HepG2 (cell line): Measurements from ENCODE around the gene CMTM3. TPM values are rescaled to one million over a fixed set of nuclear protein-coding genes. Genes with fewer than 3 reads are reported as not detected.

Experiments used
- AGO1 ChIP-seq: fragments of 200-400 bp; formaldehyde crosslinking; IDR thresholded peaks from 2 replicates; pipeline ENCODE4 v1.6.1; 2017; ENCODE audit warnings: mild to moderate bottlenecking, low read depth, low read length, moderate library complexity; ENCODE audit not compliant: poor library complexity, severe bottlenecking
- CEBPB ChIP-seq: IDR thresholded peaks from 2 replicates; pipeline ENCODE4 v1.6.1; 2011; ENCODE audit warnings: low read depth, low read length, improper control_type of control experiment, borderline replicate concordance
- DZIP1 ChIP-seq: sonication (generic); formaldehyde crosslinking; IDR thresholded peaks from 2 replicates; pipeline ENCODE4 v1.5.0; 2020; ENCODE audit warnings: mild to moderate bottlenecking, missing genetic modification reagents
- GFI1 ChIP-seq: sonication (generic); formaldehyde crosslinking; IDR thresholded peaks from 2 replicates; pipeline ENCODE4 v1.5.0; 2020; ENCODE audit warnings: missing genetic modification reagents, mild to moderate bottlenecking, borderline replicate concordance
- IKZF1 ChIP-seq: fragments of 450-650 bp; IDR thresholded peaks from 2 replicates; pipeline ENCODE4 v1.7.1; 2016
- IKZF5 ChIP-seq: IDR thresholded peaks from 2 replicates; pipeline ENCODE4 v1.6.1; 2018; ENCODE audit warnings: missing genetic modification reagents, mild to moderate bottlenecking, missing compliant biosample characterization
- NFRKB ChIP-seq: fragments of 450-650 bp; IDR thresholded peaks from 2 replicates; pipeline ENCODE4 v1.6.1; 2017
- PHF20 ChIP-seq: sonication (generic); formaldehyde crosslinking; IDR thresholded peaks from 2 replicates; pipeline ENCODE4 v1.5.0; 2020; ENCODE audit warnings: mild to moderate bottlenecking, missing genetic modification reagents
- RXRB ChIP-seq: IDR thresholded peaks from 2 replicates; pipeline ENCODE4 v1.6.1; 2016; ENCODE audit warnings: borderline replicate concordance, missing genetic modification reagents, missing compliant biosample characterization
- ZFAT ChIP-seq: sonication (generic); formaldehyde crosslinking; conservative IDR thresholded peaks from 2 replicates; pipeline ENCODE4 v1.8.1; 2023; ENCODE audit warnings: missing genetic modification reagents, inconsistent platforms
- ZNF225 ChIP-seq: sonication (generic); formaldehyde crosslinking; IDR thresholded peaks from 2 replicates; pipeline ENCODE4 v1.4.0; 2020; ENCODE audit warnings: mild to moderate bottlenecking, missing genetic modification reagents
- ZNF75D ChIP-seq: sonication (generic); formaldehyde crosslinking; IDR thresholded peaks from 2 replicates; pipeline ENCODE4 v1.8.1; 2023; ENCODE audit warnings: missing genetic modification reagents, mild to moderate bottlenecking, borderline replicate concordance
- ZNF761 ChIP-seq: sonication (generic); formaldehyde crosslinking; conservative IDR thresholded peaks from 2 replicates; pipeline ENCODE4 v1.4.0; 2020; ENCODE audit warnings: mild to moderate bottlenecking, missing genetic modification reagents
- ZNF772 ChIP-seq: sonication (generic); formaldehyde crosslinking; IDR thresholded peaks from 2 replicates; pipeline ENCODE4 v1.5.0; 2020; ENCODE audit warnings: mild to moderate bottlenecking, missing genetic modification reagents
- polyA plus RNA-seq, 8 experiments: library from polyadenylated mRNA; depleted of rRNA in 3 of 8; stranded (reverse) in 7 of 8; unstranded in 1 of 8; fragments of >200 nt; fragmentation: Illumina TruSeq in 4 of 8; extraction: Trizol in 4 of 8; gene quantifications; 2 replicates each; pipeline versions ENCODE4 v1.2.1 to v1.2.3, GENCODE V29; 2011 to 2016; ENCODE audit warnings: low read depth in 4 of 8, missing spikeins in 1 of 8, mixed read lengths in 1 of 8; ENCODE audit not compliant: insufficient read depth in 1 of 8
- total RNA-seq, 5 experiments: library from RNA; depleted of rRNA; stranded (reverse); fragments of >200 nt; fragmentation: Illumina TruSeq; extraction: Trizol; gene quantifications; 2 replicates each; pipeline ENCODE4 v1.2.3, GENCODE V29; 2016; ENCODE audit warnings: low read depth in 1 of 5
- TF ChIP-seq, protein P1 (sequence below), 2 experiments: IDR thresholded peaks; 2 replicates each; pipeline ENCODE4 v1.6.1; 2011 to 2012; ENCODE audit warnings: low read length in 2 of 2, borderline replicate concordance in 1 of 2, low read depth in 1 of 2, mild to moderate bottlenecking in 1 of 2, moderate library complexity in 1 of 2
- TF ChIP-seq, protein P2 (sequence below): sonication (generic); formaldehyde crosslinking; IDR thresholded peaks from 2 replicates; pipeline ENCODE4 v1.9.0; 2022; ENCODE audit warnings: missing genetic modification reagents, mild to moderate bottlenecking, borderline replicate concordance
- TF ChIP-seq, protein P3 (sequence below): sonication (generic); formaldehyde crosslinking; IDR thresholded peaks from 2 replicates; pipeline ENCODE4 v1.9.0; 2021; ENCODE audit warnings: missing genetic modification reagents, mild to moderate bottlenecking, borderline replicate concordance

CMTM3 gene
- total and polyA plus RNA-seq, 2 of the 13 experiments (the other 11 are each of a cell fraction or from before 2014, with no cell fraction given) = 29.2 to 48.7 TPM

GRCh38 chr16:66608241-66609138 is 4.0 kb downstream of the CMTM3 start (continued):
- TF ChIP-seq, protein P1, sequence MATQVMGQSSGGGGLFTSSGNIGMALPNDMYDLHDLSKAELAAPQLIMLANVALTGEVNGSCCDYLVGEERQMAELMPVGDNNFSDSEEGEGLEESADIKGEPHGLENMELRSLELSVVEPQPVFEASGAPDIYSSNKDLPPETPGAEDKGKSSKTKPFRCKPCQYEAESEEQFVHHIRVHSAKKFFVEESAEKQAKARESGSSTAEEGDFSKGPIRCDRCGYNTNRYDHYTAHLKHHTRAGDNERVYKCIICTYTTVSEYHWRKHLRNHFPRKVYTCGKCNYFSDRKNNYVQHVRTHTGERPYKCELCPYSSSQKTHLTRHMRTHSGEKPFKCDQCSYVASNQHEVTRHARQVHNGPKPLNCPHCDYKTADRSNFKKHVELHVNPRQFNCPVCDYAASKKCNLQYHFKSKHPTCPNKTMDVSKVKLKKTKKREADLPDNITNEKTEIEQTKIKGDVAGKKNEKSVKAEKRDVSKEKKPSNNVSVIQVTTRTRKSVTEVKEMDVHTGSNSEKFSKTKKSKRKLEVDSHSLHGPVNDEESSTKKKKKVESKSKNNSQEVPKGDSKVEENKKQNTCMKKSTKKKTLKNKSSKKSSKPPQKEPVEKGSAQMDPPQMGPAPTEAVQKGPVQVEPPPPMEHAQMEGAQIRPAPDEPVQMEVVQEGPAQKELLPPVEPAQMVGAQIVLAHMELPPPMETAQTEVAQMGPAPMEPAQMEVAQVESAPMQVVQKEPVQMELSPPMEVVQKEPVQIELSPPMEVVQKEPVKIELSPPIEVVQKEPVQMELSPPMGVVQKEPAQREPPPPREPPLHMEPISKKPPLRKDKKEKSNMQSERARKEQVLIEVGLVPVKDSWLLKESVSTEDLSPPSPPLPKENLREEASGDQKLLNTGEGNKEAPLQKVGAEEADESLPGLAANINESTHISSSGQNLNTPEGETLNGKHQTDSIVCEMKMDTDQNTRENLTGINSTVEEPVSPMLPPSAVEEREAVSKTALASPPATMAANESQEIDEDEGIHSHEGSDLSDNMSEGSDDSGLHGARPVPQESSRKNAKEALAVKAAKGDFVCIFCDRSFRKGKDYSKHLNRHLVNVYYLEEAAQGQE (IDR thresholded peaks at IDR 0.05; ENCODE audit: borderline replicate concordance in 1 of 2, low read depth in 1 of 2, low read length in 2 of 2) = no peak
- TF ChIP-seq GFI1 (CRISPR knock-in tag) (peak; percentile 55; the same call in 1 of the 2 replicates), IKZF5 (CRISPR knock-in tag) (peak; percentile 83), ZNF772 (CRISPR knock-in tag) (no peak), ZNF761 (CRISPR knock-in tag) (0 out of 2 replicates have a peak, but pooled peaks have one; percentile 77), ZFAT (no peak), CEBPB (no peak), ZNF225 (peak; percentile 62; the same call in 1 of the 2 replicates), NFRKB (no peak), RXRB (CRISPR knock-in tag) (peak; percentile 98), IKZF1 (no peak), ZNF75D (CRISPR knock-in tag) (no peak), DZIP1 (peak; percentile 52; the same call in 1 of the 2 replicates), PHF20 (no peak; the same call in 1 of the 2 replicates), AGO1 (no peak)
- TF ChIP-seq, protein P2, sequence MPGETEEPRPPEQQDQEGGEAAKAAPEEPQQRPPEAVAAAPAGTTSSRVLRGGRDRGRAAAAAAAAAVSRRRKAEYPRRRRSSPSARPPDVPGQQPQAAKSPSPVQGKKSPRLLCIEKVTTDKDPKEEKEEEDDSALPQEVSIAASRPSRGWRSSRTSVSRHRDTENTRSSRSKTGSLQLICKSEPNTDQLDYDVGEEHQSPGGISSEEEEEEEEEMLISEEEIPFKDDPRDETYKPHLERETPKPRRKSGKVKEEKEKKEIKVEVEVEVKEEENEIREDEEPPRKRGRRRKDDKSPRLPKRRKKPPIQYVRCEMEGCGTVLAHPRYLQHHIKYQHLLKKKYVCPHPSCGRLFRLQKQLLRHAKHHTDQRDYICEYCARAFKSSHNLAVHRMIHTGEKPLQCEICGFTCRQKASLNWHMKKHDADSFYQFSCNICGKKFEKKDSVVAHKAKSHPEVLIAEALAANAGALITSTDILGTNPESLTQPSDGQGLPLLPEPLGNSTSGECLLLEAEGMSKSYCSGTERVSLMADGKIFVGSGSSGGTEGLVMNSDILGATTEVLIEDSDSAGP = peak; percentile 70
- TF ChIP-seq, protein P3, sequence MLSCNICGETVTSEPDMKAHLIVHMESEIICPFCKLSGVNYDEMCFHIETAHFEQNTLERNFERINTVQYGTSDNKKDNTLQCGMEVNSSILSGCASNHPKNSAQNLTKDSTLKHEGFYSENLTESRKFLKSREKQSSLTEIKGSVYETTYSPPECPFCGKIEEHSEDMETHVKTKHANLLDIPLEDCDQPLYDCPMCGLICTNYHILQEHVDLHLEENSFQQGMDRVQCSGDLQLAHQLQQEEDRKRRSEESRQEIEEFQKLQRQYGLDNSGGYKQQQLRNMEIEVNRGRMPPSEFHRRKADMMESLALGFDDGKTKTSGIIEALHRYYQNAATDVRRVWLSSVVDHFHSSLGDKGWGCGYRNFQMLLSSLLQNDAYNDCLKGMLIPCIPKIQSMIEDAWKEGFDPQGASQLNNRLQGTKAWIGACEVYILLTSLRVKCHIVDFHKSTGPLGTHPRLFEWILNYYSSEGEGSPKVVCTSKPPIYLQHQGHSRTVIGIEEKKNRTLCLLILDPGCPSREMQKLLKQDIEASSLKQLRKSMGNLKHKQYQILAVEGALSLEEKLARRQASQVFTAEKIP = no peak
